K562 (cell line): Measurements from ENCODE around the gene CHM. TPM values are rescaled to one million over a fixed set of nuclear protein-coding genes. Genes with fewer than 3 reads are reported as not detected.

ENCODE experiments used
- CAMTA2 ChIP-seq: fragments of 250-450 bp; sonication (Bioruptor Pico); conservative IDR thresholded peaks from 2 replicates; pipeline ENCODE4 v1.5.1; 2022
- CTBP1 ChIP-seq: fragments of 450-650 bp; IDR thresholded peaks from 2 replicates; pipeline ENCODE4 v1.6.1; 2016; ENCODE audit warnings: borderline replicate concordance
- DLX4 ChIP-seq: fragments of 250-450 bp; sonication (Bioruptor Pico); IDR thresholded peaks from 2 replicates; pipeline ENCODE4 v1.6.1; 2021; ENCODE audit warnings: mild to moderate bottlenecking
- E4F1 ChIP-seq: fragments of 250-450 bp; sonication (Bioruptor Pico); IDR thresholded peaks from 2 replicates; pipeline ENCODE4 v1.5.0; 2021; ENCODE audit warnings: mild to moderate bottlenecking, borderline replicate concordance
- HDAC2 ChIP-seq: fragments of 450-650 bp; IDR thresholded peaks from 2 replicates; pipeline ENCODE4 v1.6.1; 2016; ENCODE audit warnings: mild to moderate bottlenecking
- KAT2B ChIP-seq: IDR thresholded peaks from one replicate; pipeline ENCODE4 v1.6.1; 2012; ENCODE audit warnings: low read depth, mild to moderate bottlenecking, control low read depth, inconsistent platforms, low read length, moderate library complexity
- ZNF175 ChIP-seq: fragments of 200-800 bp; sonication (Bioruptor generic); IDR thresholded peaks from 2 replicates; pipeline ENCODE4 v1.6.1; 2016; ENCODE audit warnings: low read depth, mild to moderate bottlenecking, missing genetic modification characterization, missing compliant biosample characterization
- ZNF197 ChIP-seq: fragments of 200-800 bp; sonication (Bioruptor generic); IDR thresholded peaks from 2 replicates; pipeline ENCODE4 v1.6.1; 2016; ENCODE audit warnings: low read depth, missing genetic modification characterization, missing compliant biosample characterization
- ZNF511 ChIP-seq: sonication (generic); formaldehyde crosslinking; IDR thresholded peaks from 2 replicates; pipeline ENCODE4 v1.8.0; 2022; ENCODE audit warnings: mild to moderate bottlenecking, missing genetic modification reagents
- ZNF778 ChIP-seq: fragments of 450-650 bp; formaldehyde crosslinking; IDR thresholded peaks from 2 replicates; pipeline ENCODE4 v1.4.0; 2020; ENCODE audit warnings: mild to moderate bottlenecking, moderate library complexity
- ZSCAN29 ChIP-seq: fragments of 450-650 bp; IDR thresholded peaks from 2 replicates; pipeline ENCODE4 v1.6.1; 2017
- polyA plus RNA-seq, 8 experiments: library from polyadenylated mRNA; depleted of rRNA in 4 of 8; stranded (reverse) in 5 of 8; unstranded in 3 of 8; fragments of >200 nt; fragmentation: Nextera tagmentation in 2 of 8; fragmentation: Illumina TruSeq in 1 of 8; extraction: Ambion mirVana in 2 of 8; extraction: Trizol in 1 of 8; gene quantifications; 2 replicates each; pipeline versions ENCODE4 v1.2.1 to v1.2.3, GENCODE V29; 2011 to 2014; ENCODE audit warnings: inconsistent platforms in 1 of 8, missing spikeins in 1 of 8
- total RNA-seq, 7 experiments: library from RNA; depleted of rRNA in 6 of 7; stranded (reverse); fragments of >200 nt in 6 of 7; fragmentation: Illumina TruSeq in 2 of 7; extraction: Trizol in 2 of 7; gene quantifications; 2 replicates each; pipeline versions ENCODE4 v1.2.1 to v1.2.3, GENCODE V29; 2011 to 2021; ENCODE audit warnings: low replicate concordance in 1 of 7
- TF ChIP-seq, protein P1 (sequence below): fragments of 450-650 bp; IDR thresholded peaks from 2 replicates; pipeline ENCODE4 v1.6.1; 2017; ENCODE audit warnings: mild to moderate bottlenecking, moderate library complexity
- TF ChIP-seq, protein P2 (sequence below): fragments of 250-450 bp; sonication (Bioruptor Pico); IDR thresholded peaks from 2 replicates; pipeline ENCODE4 v1.8.0; 2022; ENCODE audit warnings: inconsistent platforms, mild to moderate bottlenecking, moderate library complexity, borderline replicate concordance
- TF ChIP-seq, protein P3 (sequence below): fragments of 250-450 bp; sonication (Bioruptor Pico); IDR thresholded peaks from 2 replicates; pipeline ENCODE4 v1.5.1; 2021; ENCODE audit warnings: mild to moderate bottlenecking
- TF ChIP-seq, protein P4 (sequence below): sonication (generic); formaldehyde crosslinking; IDR thresholded peaks from 2 replicates; pipeline ENCODE4 v1.8.1; 2023; ENCODE audit warnings: mild to moderate bottlenecking, missing genetic modification reagents

Gene CHM
- total and polyA plus RNA-seq, 9 of the 15 experiments (the other 6 are each of a cell fraction or from before 2014, with no cell fraction given) = 2.2 to 9.0 (median 4.6) TPM

DNA sequence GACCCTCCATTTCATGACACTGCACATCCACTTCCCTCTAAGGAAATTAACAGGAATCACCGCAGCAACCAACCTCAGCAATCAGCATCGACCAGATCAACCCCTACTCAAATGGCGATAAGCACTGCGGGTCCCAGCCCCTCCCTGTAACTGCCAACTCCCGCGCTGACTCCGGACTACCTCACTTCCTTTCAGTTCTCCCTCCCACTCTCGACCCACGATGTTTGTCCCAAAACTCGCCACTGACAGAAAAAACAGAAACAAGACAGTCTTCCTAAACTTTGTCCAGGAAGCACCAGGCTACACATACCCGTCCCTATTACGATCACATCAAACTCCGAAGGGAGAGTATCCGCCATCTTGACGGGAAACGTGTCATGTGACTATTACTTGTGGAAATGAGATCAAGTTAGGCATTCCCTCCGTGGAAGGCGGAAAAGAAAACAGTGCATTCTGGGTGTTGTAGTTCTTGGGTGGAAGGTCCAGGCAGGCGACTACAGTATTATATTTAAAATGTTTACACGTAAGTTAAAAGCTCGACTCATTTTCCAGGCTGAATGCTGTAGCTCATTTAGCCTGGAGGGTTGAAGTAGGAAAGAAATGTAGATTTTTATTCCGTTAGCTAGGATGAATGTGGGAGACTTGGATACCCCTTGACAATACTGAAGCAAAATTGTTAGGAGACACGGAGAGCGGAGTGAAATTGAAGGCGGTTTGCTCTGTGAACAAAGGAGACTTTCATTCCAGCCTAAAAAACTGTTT is at the start of gene CHM (continued):
- TF ChIP-seq E4F1 (CRISPR knock-in tag) (no peak), ZSCAN29 (no peak), ZNF197 (CRISPR knock-in tag) (no peak), HDAC2 (peak; percentile 77), CTBP1 (peak; percentile 42; the same call in 1 of the 2 replicates), DLX4 (CRISPR knock-in tag) (no peak), ZNF511 (CRISPR knock-in tag) (no peak), ZNF175 (no peak), KAT2B (no peak), CAMTA2 (no peak), ZNF778 (CRISPR knock-in tag) (no peak)
- TF ChIP-seq, protein P1, sequence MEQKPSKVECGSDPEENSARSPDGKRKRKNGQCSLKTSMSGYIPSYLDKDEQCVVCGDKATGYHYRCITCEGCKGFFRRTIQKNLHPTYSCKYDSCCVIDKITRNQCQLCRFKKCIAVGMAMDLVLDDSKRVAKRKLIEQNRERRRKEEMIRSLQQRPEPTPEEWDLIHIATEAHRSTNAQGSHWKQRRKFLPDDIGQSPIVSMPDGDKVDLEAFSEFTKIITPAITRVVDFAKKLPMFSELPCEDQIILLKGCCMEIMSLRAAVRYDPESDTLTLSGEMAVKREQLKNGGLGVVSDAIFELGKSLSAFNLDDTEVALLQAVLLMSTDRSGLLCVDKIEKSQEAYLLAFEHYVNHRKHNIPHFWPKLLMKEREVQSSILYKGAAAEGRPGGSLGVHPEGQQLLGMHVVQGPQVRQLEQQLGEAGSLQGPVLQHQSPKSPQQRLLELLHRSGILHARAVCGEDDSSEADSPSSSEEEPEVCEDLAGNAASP = no peak
- TF ChIP-seq, protein P2, sequence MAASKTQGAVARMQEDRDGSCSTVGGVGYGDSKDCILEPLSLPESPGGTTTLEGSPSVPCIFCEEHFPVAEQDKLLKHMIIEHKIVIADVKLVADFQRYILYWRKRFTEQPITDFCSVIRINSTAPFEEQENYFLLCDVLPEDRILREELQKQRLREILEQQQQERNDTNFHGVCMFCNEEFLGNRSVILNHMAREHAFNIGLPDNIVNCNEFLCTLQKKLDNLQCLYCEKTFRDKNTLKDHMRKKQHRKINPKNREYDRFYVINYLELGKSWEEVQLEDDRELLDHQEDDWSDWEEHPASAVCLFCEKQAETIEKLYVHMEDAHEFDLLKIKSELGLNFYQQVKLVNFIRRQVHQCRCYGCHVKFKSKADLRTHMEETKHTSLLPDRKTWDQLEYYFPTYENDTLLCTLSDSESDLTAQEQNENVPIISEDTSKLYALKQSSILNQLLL (CRISPR knock-in tag) = no peak
- TF ChIP-seq, protein P3, sequence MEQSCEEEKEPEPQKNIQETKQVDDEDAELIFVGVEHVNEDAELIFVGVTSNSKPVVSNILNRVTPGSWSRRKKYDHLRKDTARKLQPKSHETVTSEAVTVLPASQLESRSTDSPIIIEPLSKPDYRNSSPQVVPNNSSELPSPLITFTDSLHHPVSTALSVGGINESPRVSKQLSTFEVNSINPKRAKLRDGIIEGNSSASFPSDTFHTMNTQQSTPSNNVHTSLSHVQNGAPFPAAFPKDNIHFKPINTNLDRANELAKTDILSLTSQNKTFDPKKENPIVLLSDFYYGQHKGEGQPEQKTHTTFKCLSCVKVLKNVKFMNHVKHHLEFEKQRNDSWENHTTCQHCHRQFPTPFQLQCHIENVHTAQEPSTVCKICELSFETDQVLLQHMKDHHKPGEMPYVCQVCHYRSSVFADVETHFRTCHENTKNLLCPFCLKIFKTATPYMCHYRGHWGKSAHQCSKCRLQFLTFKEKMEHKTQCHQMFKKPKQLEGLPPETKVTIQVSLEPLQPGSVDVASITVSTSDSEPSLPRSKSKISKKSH (CRISPR knock-in tag) = no peak
- TF ChIP-seq, protein P4, sequence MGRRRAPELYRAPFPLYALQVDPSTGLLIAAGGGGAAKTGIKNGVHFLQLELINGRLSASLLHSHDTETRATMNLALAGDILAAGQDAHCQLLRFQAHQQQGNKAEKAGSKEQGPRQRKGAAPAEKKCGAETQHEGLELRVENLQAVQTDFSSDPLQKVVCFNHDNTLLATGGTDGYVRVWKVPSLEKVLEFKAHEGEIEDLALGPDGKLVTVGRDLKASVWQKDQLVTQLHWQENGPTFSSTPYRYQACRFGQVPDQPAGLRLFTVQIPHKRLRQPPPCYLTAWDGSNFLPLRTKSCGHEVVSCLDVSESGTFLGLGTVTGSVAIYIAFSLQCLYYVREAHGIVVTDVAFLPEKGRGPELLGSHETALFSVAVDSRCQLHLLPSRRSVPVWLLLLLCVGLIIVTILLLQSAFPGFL (CRISPR knock-in tag) = no peak
